Measurements from ENCODE around the gene CPED1. TPM values are rescaled to one million over a fixed set of nuclear protein-coding genes. Genes with fewer than 3 reads are reported as not detected.
"Not testable (repeated sequence)": the region's sequence is repeated elsewhere in the genome, so short reads cannot be mapped to it uniquely, and the experiment has no call there.

Gene CPED1
- total RNA-seq, 2 experiments from 2014 or later: not detected

DNA sequence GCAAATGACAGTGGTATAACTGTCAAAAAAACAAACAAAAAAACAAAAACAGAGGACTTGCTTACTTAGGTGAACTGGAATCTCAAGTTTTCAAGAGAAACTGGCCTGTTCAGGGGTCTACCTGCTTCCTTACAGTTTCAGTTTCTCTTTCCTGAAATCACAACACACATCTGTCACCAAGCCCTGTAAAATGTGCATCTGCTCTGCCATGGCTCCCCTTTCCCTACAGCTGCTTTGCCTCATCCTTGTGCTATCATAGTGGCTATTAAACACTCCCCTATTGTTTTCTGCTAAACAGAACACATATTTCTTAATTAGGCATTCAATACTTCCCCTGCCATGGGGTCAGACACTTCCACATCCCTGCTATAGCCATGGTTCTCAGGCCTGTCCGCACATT lies 37.6 kb downstream of the CPED1 start:
- no peak for ATAC-seq
- no peak overlapping the region for H3K27ac Mint-ChIP-seq
- peaks cover 3% of the 10 kb centered on the region for H3K27me3 Mint-ChIP-seq (ENCODE audit: low read depth)
- POLR2A ChIA-PET: no interaction called here
- CTCF ChIA-PET: no interaction called here
- no peak overlapping the region for H3K4me3 Mint-ChIP-seq
- H3K4me1 Mint-ChIP-seq (ENCODE audit: low read depth): peaks cover 7% of the 10 kb centered on the region
- no peaks in the 10 kb centered on the region for H3K9me3 Mint-ChIP-seq (ENCODE audit: insufficient read depth)
- DNase-seq: no peak
- H3K36me3 Mint-ChIP-seq (ENCODE audit: low read depth): no peaks in the 10 kb centered on the region

GRCh38 chr7:121026577-121027111 lies 38.1 kb downstream of the CPED1 start:
- Mint-ChIP-seq H3K27ac (no peak overlapping the region), H3K9me3 (ENCODE audit: insufficient read depth) (no peaks in the 10 kb centered on the region), H3K4me3 (no peak overlapping the region), H3K4me1 (ENCODE audit: low read depth) (peaks cover 7% of the 10 kb centered on the region), H3K27me3 (ENCODE audit: low read depth) (peaks cover 3% of the 10 kb centered on the region), H3K36me3 (ENCODE audit: low read depth) (no peaks in the 10 kb centered on the region)
- no peak for DNase-seq
- no peak for ATAC-seq
- ChIA-PET CTCF (interaction anchor here (1.1 kb wide), 1 partner anchor 39 kb away, joined by 3 read pairs; no protein-coding TSS in a partner anchor), POLR2A (no interaction called here)

- Mint-ChIP-seq H3K27ac (no peak overlapping the region), H3K27me3 (ENCODE audit: low read depth) (peaks cover 3% of the 10 kb centered on the region), H3K4me3 (no peak overlapping the region), H3K4me1 (ENCODE audit: low read depth) (peaks cover 7% of the 10 kb centered on the region), H3K36me3 (ENCODE audit: low read depth) (no peaks in the 10 kb centered on the region), H3K9me3 (ENCODE audit: insufficient read depth) (no peaks in the 10 kb centered on the region)
- ATAC-seq: no peak
- CTCF ChIA-PET: interaction anchor here (1.1 kb wide), 1 partner anchor 41 kb away, joined by 3 read pairs; no protein-coding TSS in a partner anchor
- POLR2A ChIA-PET: no interaction called here
- no peak for DNase-seq
These were observed 39.5 kb downstream of the CPED1 start for GRCh38 chr7:121027761-121028669.

- H3K4me1 Mint-ChIP-seq (ENCODE audit: low read depth): peaks cover 7% of the 10 kb centered on the region
- no peak overlapping the region for H3K4me3 Mint-ChIP-seq
- H3K36me3 Mint-ChIP-seq (ENCODE audit: low read depth): no peaks in the 10 kb centered on the region
- POLR2A ChIA-PET: no interaction called here
- CTCF ChIA-PET: interaction anchor here (0.9 kb wide), 1 partner anchor 14 kb away, joined by 3 read pairs; no protein-coding TSS in a partner anchor
- H3K27ac Mint-ChIP-seq: no peak overlapping the region
- no peak for ATAC-seq
- no peaks in the 10 kb centered on the region for H3K9me3 Mint-ChIP-seq (ENCODE audit: insufficient read depth)
- no peak for DNase-seq
- peaks cover 3% of the 10 kb centered on the region for H3K27me3 Mint-ChIP-seq (ENCODE audit: low read depth)
These were observed 40.8 kb downstream of the CPED1 start for GRCh38 chr7:121029302-121029701.

- H3K4me3 Mint-ChIP-seq: no peak overlapping the region
- H3K27ac Mint-ChIP-seq: no peak overlapping the region
- no peak for ATAC-seq
- peaks cover 3% of the 10 kb centered on the region for H3K27me3 Mint-ChIP-seq (ENCODE audit: low read depth)
- H3K36me3 Mint-ChIP-seq (ENCODE audit: low read depth): no peaks in the 10 kb centered on the region
- DNase-seq: no peak
- POLR2A ChIA-PET: no interaction called here
- CTCF ChIA-PET: no interaction called here
- H3K9me3 Mint-ChIP-seq (ENCODE audit: insufficient read depth): no peaks in the 10 kb centered on the region
- peaks cover 7% of the 10 kb centered on the region for H3K4me1 Mint-ChIP-seq (ENCODE audit: low read depth)
These were observed 41.8 kb downstream of the CPED1 start for GRCh38 chr7:121030308-121030707.

DNA sequence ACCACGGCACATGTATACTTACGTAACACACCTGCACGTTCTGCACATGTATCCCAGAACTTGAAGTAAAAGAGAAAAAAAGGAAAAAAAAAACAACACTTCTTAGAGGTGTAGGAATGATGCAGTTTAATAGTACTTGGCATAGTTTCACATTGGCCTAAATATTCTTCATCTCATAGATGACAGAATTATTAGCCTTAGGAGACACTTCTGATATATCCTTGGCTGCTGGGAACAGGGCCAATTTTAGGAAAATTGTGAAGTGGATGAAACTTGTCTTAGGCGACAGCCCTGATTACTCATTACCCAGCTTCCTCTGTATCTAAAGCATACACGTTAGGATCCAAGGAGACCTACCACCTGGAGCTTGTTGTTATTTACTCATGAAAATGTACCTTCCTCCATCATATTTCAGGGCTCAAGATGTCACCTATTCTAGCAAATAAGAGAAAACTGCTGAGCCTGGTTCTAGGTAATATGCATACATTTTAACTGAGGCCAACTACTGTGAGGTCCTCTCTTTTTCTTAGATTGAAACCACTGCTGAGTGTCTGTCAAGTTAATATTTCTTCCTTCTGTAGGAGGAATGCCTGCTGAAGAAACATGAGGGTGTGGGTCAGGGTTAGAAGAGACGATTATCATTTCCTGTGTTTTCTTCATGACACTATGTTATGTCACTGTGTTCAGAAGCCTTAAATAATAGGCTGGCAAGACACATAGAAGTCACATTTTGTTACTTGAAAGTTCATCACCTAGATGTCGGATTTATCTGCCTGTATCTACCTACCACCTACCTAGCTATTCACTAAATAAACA lies 44.3 kb downstream of the CPED1 start:
- no peak overlapping the region for H3K4me3 Mint-ChIP-seq
- ChIA-PET CTCF (interaction anchor here (0.6 to 1.0 kb wide), 2 partner anchors 26 to 31 kb away, joined by 3 read pairs; no protein-coding TSS in a partner anchor), POLR2A (no interaction called here)
- H3K36me3 Mint-ChIP-seq (ENCODE audit: low read depth): no peaks in the 10 kb centered on the region
- H3K4me1 Mint-ChIP-seq (ENCODE audit: low read depth): no peaks in the 10 kb centered on the region
- DNase-seq (no peak), ATAC-seq (no peak)
- H3K9me3 Mint-ChIP-seq (ENCODE audit: insufficient read depth): no peaks in the 10 kb centered on the region
- H3K27me3 Mint-ChIP-seq (ENCODE audit: low read depth): peaks cover 7% of the 10 kb centered on the region
- no peak overlapping the region for H3K27ac Mint-ChIP-seq

GRCh38 chr7:121034929-121035328 lies 46.4 kb downstream of the CPED1 start:
- no peaks in the 10 kb centered on the region for H3K9me3 Mint-ChIP-seq (ENCODE audit: insufficient read depth)
- H3K27me3 Mint-ChIP-seq (ENCODE audit: low read depth): peaks cover 8% of the 10 kb centered on the region
- no peak for ATAC-seq
- H3K27ac Mint-ChIP-seq: no peak overlapping the region
- H3K4me3 Mint-ChIP-seq: no peak overlapping the region
- POLR2A ChIA-PET: no interaction called here
- CTCF ChIA-PET: no interaction called here
- no peaks in the 10 kb centered on the region for H3K4me1 Mint-ChIP-seq (ENCODE audit: low read depth)
- DNase-seq: no peak
- no peaks in the 10 kb centered on the region for H3K36me3 Mint-ChIP-seq (ENCODE audit: low read depth)

- H3K27me3 Mint-ChIP-seq (ENCODE audit: low read depth): peaks cover 11% of the 10 kb centered on the region
- H3K4me3 Mint-ChIP-seq; H3K27ac Mint-ChIP-seq; H3K36me3 Mint-ChIP-seq (ENCODE audit: low read depth); DNase-seq; H3K9me3 Mint-ChIP-seq (ENCODE audit: insufficient read depth); POLR2A ChIA-PET; CTCF ChIA-PET; ATAC-seq; H3K4me1 Mint-ChIP-seq (ENCODE audit: low read depth): not testable (repeated sequence)
These were observed 48.3 kb downstream of the CPED1 start for GRCh38 chr7:121036776-121037175.

GRCh38 chr7:121037329-121037728 lies 48.8 kb downstream of the CPED1 start:
- H3K27me3 Mint-ChIP-seq (ENCODE audit: low read depth): peaks cover 11% of the 10 kb centered on the region
- H3K27ac Mint-ChIP-seq; H3K9me3 Mint-ChIP-seq (ENCODE audit: insufficient read depth); H3K4me3 Mint-ChIP-seq; ATAC-seq; DNase-seq; H3K4me1 Mint-ChIP-seq (ENCODE audit: low read depth); POLR2A ChIA-PET; H3K36me3 Mint-ChIP-seq (ENCODE audit: low read depth); CTCF ChIA-PET: not testable (repeated sequence)

DNA sequence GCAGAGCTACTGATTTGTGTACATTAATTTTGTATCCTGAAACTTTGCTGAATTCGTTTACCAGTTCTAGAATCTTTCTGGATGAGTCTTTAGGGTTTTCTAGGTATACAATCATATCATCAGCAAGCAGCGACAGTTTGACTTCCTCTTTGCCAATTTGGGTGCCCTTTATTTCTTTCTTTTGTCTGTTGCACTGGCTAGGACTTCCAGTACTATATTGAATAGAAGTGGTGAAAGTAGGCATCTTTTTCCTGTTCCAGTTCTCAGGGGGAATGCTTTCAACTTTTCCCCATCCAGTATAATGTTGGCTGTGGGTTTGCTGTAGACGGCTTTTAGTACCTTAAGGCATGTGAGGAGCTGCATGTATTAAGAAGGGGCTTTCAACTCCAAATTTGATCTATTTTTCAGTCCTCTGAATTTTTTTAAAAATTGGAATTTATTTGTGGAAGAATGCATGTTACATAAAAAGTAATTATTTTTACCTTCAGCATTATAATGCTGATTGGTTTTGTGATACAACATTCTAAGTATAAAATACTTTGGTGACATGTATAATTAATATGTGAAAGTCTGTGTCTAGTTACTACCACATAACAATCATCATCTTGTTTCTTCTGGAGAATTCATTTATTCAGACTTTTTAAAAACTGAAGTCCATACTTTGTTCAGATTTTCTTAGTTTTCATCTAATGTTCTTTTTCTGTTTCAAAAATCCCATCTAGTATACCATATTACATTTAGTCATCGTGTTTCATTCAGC lies 49.6 kb downstream of the CPED1 start:
- Mint-ChIP-seq H3K36me3 (ENCODE audit: low read depth) (no peaks in the 10 kb centered on the region), H3K4me1 (ENCODE audit: low read depth) (no peaks in the 10 kb centered on the region)

GRCh38 chr7:121038717-121039509 lies 50.4 kb downstream of the CPED1 start:
- Mint-ChIP-seq H3K4me1 (ENCODE audit: low read depth) (no peaks in the 10 kb centered on the region), H3K4me3 (no peak overlapping the region), H3K36me3 (ENCODE audit: low read depth) (no peaks in the 10 kb centered on the region), H3K27me3 (ENCODE audit: low read depth) (peaks cover 11% of the 10 kb centered on the region), H3K27ac (no peak overlapping the region), H3K9me3 (ENCODE audit: insufficient read depth) (no peaks in the 10 kb centered on the region)
- no peak for DNase-seq
- CTCF ChIA-PET: no interaction called here
- POLR2A ChIA-PET: no interaction called here
- no peak for ATAC-seq

More for the DNA sequence above, 49.6 kb downstream of the CPED1 start:
- CTCF ChIA-PET: no interaction called here
- ATAC-seq (no peak), DNase-seq (no peak)
- POLR2A ChIA-PET: no interaction called here
- no peaks in the 10 kb centered on the region for H3K9me3 Mint-ChIP-seq (ENCODE audit: insufficient read depth)
- peaks cover 11% of the 10 kb centered on the region for H3K27me3 Mint-ChIP-seq (ENCODE audit: low read depth)
- no peak overlapping the region for H3K4me3 Mint-ChIP-seq
- H3K27ac Mint-ChIP-seq: no peak overlapping the region

Measured in activated CD8-positive, alpha-beta T cell treated with anti-CD3 and anti-CD28 coated beads, Interleukin-2, amount 10 ng/mL, durations not matched to agents 7 days and 5 days (primary cell).